ENCODE data around the gene NUDT16.

- no peak for TF ChIP-seq CTCF (IDR thresholded peaks at IDR 0.05)
- no peak for TF ChIP-seq POLR2AphosphoS5 (IDR thresholded peaks at IDR 0.05)
Measured at GRCh38 chr3:131403216-131403895, 21.8 kb downstream of the NUDT16 start.

Measured in prostate gland (tissue), 2 donors.